Motor neuron (in vitro differentiated cells): ENCODE results near the gene MAGEB16. TPM values are rescaled to one million over a fixed set of nuclear protein-coding genes. Genes with fewer than 3 reads are reported as not detected.

Experiments
- ATAC-seq, 8 experiments: fragments of 200-7000 bp; cut with Tn5 transposase; replicated peaks in 6 of 8; 2 replicates each; pipeline ENCODE4 v1.8.0; 2021; ENCODE audit warnings: mild to moderate bottlenecking in 8 of 8, moderate library complexity in 8 of 8
- H3K27ac ChIP-seq, 2 donors: fragments of 250-450 bp; sonication (Bioruptor Pico); 2 replicates each; pipeline ENCODE4 v1.9.0; 2021; ENCODE audit warnings: antibody characterized with exemption in 2 of 2, mild to moderate bottlenecking in 2 of 2, moderate library complexity in 1 of 2
- H3K4me1 ChIP-seq, 2 donors: fragments of 250-450 bp; sonication (Bioruptor Pico); replicated peaks in 1 of 2; 2 replicates each; pipeline ENCODE4 v1.6.1; 2021; ENCODE audit warnings: antibody characterized with exemption in 2 of 2, mild to moderate bottlenecking in 2 of 2, moderate library complexity in 1 of 2
- H3K4me3 ChIP-seq, 5 donors: fragments of 250-450 bp; sonication (Bioruptor Pico); 2 replicates each; pipeline ENCODE4 v1.9.0; 2021; ENCODE audit warnings: antibody characterized with exemption in 5 of 5, mild to moderate bottlenecking in 5 of 5, moderate library complexity in 4 of 5
- WGBS, 10 experiments: fragments of 450-650 bp; shearing (Covaris generic); methylation state at CpG; one replicate each; pipeline ENCODE4 v1.0.0; 2022; 5-methylcytosine and 5-hydroxymethylcytosine counted together
- in situ Hi-C, 9 experiments: fragments of 400-800 bp; cut with MboI; loops; one replicate each; pipeline ENCODE4 v1.15.0; 2021; ENCODE audit warnings: low sequenced_read_pairs in 9 of 9, low pct_unique_long_range_greater_than_20kb in 2 of 9; ENCODE audit not compliant: unreplicated experiment in 9 of 9
- total RNA-seq, 8 experiments: library from RNA; unstranded; fragments of 300-600 nt; gene quantifications; 2 replicates each; pipeline versions ENCODE4 v1.2.3 to v1.2.4, GENCODE V29; 2022

The MAGEB16 gene
- total RNA-seq, result under 1 TPM in 1 of 8 experiments, not detected in 7; 0.19 TPM

DNA sequence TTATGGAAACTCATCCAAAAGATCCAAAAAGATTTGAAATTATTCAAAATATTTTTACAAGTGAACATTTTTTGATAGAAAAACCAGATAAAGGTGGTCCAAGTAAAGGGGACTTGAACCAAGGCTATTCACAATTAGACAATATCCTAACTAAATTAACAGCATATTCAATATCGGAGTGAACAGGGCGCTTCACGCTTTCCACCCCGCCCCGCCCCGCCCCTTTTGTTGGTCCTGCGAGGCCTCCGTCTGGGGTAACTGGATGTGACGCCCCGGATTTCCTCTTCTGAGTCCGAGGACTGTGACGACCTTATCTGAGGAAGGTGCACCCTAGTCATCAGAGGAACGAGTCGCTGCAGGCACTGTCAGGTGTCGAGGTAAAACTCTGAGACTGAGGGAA lies at the start of gene MAGEB16:
Gene MAGEB16 (plus strand): TSS at position 301 of the 400 bp plus-strand sequence. CDS start 3,855 bp downstream, outside the sequence.
- no peaks in the 10 kb centered on the region for H3K4me1 ChIP-seq
- H3K27ac ChIP-seq, result no peak within 1 kb of the TSS
- no peak within 1 kb of the TSS for H3K4me3 ChIP-seq
- ATAC-seq, result no peak
- in situ Hi-C loops, result no loop called here
- 15 to 100% (median 89%) methylated on average over 1 to 7 of the region's 15 CpGs; no CpG with 5 or more reads in 5 of the 10 experiments for WGBS, 10 experiments

DNA sequence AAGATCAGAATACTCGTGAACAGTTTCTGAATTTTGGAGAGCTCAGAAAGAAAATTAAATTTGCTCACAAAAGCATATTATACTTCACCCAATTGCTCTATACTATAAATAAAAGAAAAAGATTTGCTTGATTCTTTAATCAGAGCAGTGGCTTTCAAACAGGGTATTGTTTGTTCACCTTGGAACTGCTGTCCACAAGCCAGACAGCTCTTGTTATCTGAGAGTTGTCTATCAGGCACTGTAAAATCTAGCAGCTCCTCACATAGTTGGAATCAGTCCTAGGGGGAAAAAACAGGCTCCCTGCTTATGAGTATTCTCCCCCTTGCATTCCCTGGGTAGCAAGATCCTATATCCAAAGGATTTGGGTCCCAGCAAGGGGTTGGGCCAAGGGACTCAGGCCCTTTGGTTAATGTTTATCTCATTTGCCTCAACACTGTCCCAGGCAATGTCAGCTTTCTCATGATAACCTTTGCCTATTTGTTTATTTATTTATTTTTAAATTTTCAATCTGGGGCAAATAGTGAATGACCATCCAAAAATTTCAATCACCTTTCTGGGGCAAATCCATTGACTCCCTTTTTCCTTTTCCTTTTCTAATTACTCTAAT lies 24.1 kb upstream of the MAGEB16 start:
- in situ Hi-C loops, result no loop called here
- Histone ChIP-seq H3K27ac (no peak overlapping the region), H3K4me1 (no peaks in the 10 kb centered on the region), H3K4me3 (no peak overlapping the region)
- ATAC-seq, result no peak
- WGBS, 10 experiments, result 0 to 100% (median 100%) methylated on average over 1 of the region's 1 CpG; no CpG with 5 or more reads in 7 of the 10 experiments

DNA sequence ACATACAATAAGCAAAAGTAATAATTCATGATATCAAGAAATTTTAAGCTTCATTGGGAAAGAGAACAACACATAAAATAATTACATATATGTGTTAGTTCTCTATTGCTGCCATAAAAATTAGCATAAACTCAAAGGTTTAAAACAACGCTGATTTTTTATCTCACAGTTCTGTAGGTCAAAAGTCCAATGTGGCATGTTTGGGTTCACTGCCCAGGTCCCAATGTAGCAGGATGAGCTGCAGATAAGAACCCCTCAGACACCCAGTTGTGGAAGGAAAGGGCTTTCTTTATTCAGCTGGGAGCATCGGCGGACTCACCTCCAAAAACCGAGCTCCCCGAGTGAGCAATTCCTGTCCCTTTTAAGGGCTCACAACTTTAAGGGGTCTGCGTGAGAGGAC lies 13.1 kb upstream of the MAGEB16 start:
- 6 to 79% (median 20%) methylated on average over 2 to 6 of the region's 6 CpGs; no CpG with 5 or more reads in 7 of the 10 experiments for WGBS, 10 experiments
- in situ Hi-C loops, result no loop called here
- no peak for ATAC-seq

DNA sequence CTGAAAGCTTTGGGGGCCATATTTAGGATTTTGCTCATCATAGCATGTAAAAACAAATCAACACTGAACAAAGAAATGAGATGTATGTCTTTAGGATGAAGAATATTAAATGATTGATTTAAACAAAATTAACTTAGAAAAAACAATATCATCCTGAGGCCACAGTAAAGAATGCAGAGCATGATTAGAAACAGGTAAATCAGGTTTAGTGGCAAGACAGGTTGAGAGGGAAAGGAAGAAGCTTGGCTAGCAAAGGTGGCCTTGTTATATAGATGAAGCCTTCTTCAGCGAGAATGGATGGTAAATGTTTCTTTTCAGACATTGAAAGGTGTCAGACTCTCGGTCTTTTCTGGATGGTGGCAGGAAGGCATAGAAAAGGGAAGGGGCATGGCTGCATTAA lies 11.9 kb upstream of the MAGEB16 start:
- 0 to 90% (median 10%) methylated on average over 1 to 2 of the region's 2 CpGs; no CpG with 5 or more reads in 5 of the 10 experiments for WGBS, 10 experiments
- no peak overlapping the region for H3K4me3 ChIP-seq

More for the DNA sequence above, 13.1 kb upstream of the MAGEB16 start:
- H3K4me1 ChIP-seq, result no peaks in the 10 kb centered on the region
- no peak overlapping the region for H3K4me3 ChIP-seq
- H3K27ac ChIP-seq, result no peak overlapping the region

DNA sequence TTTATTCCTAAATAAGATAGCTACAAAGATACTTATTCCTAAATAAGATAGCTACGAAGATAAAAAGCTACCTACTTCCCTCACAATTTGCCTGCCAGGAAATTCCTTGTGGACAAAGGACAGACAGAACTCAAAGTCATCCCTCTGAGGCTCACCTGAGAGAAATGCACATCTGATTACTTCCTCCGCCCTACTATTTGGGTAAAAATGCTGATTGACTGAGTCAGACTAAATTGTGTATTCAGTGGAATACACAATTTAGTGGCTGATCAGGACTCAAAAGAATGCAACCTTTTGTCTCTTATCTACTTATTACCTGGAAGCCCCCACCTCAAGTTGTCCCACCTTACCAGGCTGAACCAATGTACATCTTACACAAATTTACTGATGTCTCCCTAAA lies 10.3 kb upstream of the MAGEB16 start:
- no peak overlapping the region for H3K4me3 ChIP-seq
- H3K4me1 ChIP-seq, result no peaks in the 10 kb centered on the region
- no peak overlapping the region for H3K27ac ChIP-seq
- ATAC-seq, result no peak
- WGBS, 10 experiments, result 0 to 100% (median 41%) methylated on average over 1 to 2 of the region's 2 CpGs; no CpG with 5 or more reads in 6 of the 10 experiments
- in situ Hi-C loops, result no loop called here

More for the DNA sequence above, 11.9 kb upstream of the MAGEB16 start:
- Histone ChIP-seq H3K4me1 (no peaks in the 10 kb centered on the region), H3K27ac (no peak overlapping the region)
- no peak for ATAC-seq
- in situ Hi-C loops, result no loop called here

DNA sequence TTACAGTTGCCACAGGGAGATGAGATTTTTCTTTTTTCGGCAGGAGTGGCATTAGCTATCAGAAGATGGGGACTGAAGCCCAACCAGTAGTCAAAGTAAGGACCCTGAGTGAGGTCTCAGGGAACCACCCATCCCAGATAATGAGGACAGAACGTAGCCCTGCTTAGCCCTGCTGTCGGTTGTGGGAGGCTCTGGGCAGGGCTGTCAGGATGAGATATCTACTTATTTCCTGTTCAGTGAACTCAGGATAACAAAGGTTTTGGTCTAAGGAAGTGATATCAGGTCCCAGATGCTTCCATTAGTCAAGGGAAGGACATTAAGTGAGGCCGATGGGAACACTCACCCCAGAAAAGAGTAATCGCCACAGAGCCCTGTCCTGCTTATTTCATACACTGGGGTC lies 2.3 kb downstream of the MAGEB16 start:
- 0 to 100% (median 59%) methylated on average over 1 to 4 of the region's 5 CpGs; no CpG with 5 or more reads in 6 of the 10 experiments for WGBS, 10 experiments
- Histone ChIP-seq H3K27ac (no peak overlapping the region), H3K4me3 (no peak overlapping the region), H3K4me1 (no peaks in the 10 kb centered on the region)
- no peak for ATAC-seq
- in situ Hi-C loops, result no loop called here

DNA sequence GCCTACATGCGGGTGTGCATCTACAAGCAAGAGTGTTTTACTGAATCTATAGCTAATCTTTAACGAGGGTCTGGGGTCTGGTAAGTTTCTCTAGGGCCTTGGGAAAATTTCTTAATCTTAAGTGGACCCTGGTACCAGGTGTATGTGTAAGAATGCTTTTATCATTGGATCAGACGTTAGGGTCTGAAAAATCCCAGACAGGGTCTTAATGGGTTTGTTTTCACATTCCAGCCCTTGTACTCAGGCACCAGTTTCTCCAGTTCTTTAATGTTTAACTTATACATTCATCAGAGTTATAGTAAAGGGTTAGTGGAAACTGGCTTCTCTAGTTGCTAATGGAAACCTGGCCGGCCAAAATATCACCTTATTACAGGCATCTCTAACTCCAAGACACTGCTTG lies 11.6 kb downstream of the MAGEB16 start:
- in situ Hi-C loops, result no loop called here
- no peak for ATAC-seq
- no peaks in the 10 kb centered on the region for H3K4me1 ChIP-seq
- no peak overlapping the region for H3K4me3 ChIP-seq
- WGBS, 10 experiments, result 0 to 80% (median 46%) methylated on average over 1 to 4 of the region's 4 CpGs; no CpG with 5 or more reads in 7 of the 10 experiments
- no peak overlapping the region for H3K27ac ChIP-seq

DNA sequence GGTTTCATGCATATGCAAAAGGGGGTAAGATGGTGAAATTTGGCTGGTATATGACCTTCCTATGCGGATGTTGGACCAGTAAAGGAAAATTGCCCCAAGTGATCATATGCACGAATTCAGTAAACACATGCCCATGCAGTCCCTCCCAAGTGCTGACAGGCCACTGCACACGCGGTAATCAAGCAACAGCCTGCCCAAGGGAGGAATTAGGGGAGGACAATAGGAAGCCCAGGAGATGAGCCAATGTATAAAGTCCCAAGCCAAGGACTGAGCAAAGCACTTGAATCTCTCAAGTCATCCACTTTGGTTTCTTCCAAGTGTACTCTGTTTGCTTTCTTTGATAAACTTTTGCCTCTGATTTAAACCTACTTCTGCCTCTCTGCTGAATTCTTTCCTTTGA lies 21.1 kb downstream of the MAGEB16 start:
- ATAC-seq, result peak in 1 of 8 experiments; percentile 92
- in situ Hi-C loops, result no loop called here
- Histone ChIP-seq H3K4me1 (no peaks in the 10 kb centered on the region), H3K27ac (no peak overlapping the region), H3K4me3 (no peak overlapping the region)
- WGBS, 10 experiments, result 0 to 36% methylated on average over 2 to 4 of the region's 4 CpGs; no CpG with 5 or more reads in 8 of the 10 experiments

DNA sequence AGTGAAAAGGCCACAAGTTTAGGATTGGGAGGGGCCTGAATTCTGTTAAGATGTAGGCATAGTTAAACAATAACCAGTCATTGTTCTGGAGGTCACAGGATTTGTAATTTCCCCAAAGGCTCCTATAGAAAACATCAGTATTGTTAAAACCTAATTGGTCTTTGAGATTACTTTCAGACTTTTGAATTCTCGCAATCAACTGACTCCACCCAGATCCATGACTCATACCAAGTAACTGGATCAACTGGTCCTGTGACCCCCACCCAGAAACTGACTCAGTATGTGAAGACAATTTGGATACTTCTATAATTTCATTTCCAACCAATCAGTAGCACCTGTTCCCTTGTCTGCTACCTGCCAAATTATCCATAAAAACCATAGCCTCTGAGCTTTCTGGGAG lies 28.4 kb downstream of the MAGEB16 start:
- in situ Hi-C loops, result no loop called here
- Histone ChIP-seq H3K27ac (no peak overlapping the region), H3K4me3 (no peak overlapping the region), H3K4me1 (no peaks in the 10 kb centered on the region)
- ATAC-seq, result peak in 3 of 8 experiments; percentile 6 to 42 (median 42)
- 0 to 20% (median 0%) methylated on average over 1 of the region's 1 CpG; no CpG with 5 or more reads in 7 of the 10 experiments for WGBS, 10 experiments

DNA sequence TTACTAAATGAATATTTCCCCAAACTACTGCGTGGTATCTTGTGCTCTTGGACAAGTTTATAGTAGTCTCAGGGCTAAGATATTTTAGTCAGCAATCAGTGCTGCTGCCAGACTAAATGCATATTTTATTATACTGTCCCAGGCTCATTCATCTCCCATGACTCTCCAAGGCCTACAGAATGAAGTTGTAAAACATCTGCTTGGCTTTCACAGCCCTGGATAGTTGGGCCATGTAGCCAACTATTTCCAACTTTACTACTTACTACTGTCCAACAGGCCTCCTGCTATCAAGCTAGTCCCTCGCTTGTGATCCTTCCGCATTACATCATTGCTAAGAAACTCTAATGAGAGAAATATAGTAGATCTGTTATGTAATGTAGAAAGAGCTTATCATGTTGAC lies 31.4 kb downstream of the MAGEB16 start:
- Histone ChIP-seq H3K4me3 (no peak overlapping the region), H3K27ac (no peak overlapping the region), H3K4me1 (no peaks in the 10 kb centered on the region)
- in situ Hi-C loops, result no loop called here
- 0 to 100% (median 58%) methylated on average over 1 to 3 of the region's 3 CpGs; no CpG with 5 or more reads in 4 of the 10 experiments for WGBS, 10 experiments
- no peak for ATAC-seq

DNA sequence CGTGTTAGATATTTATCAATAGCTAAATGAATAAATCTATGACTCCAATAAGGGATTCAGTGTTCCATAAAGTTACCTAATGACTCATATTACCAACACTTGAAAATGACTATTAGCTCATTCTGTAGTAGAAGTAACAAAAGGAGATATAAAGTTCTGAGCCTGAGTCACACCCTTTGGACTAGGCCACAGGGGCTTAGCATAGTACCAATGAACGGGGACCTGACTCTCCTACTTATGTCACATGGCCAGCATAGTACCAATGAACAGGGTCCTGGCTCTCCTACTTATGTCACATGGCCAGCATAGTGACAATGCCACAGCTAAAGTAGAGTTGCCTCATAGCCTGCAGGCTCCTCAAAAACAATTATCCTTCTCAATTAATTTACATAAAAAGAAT lies 43.7 kb downstream of the MAGEB16 start:
- WGBS, 10 experiments, result 0 to 100% (median 24%) methylated on average over 1 to 2 of the region's 2 CpGs; no CpG with 5 or more reads in 4 of the 10 experiments
- ATAC-seq, result no peak
- no peak overlapping the region for H3K4me3 ChIP-seq
- in situ Hi-C loops, result no loop called here
- H3K27ac ChIP-seq, result no peak overlapping the region
- H3K4me1 ChIP-seq, result no peaks in the 10 kb centered on the region

DNA sequence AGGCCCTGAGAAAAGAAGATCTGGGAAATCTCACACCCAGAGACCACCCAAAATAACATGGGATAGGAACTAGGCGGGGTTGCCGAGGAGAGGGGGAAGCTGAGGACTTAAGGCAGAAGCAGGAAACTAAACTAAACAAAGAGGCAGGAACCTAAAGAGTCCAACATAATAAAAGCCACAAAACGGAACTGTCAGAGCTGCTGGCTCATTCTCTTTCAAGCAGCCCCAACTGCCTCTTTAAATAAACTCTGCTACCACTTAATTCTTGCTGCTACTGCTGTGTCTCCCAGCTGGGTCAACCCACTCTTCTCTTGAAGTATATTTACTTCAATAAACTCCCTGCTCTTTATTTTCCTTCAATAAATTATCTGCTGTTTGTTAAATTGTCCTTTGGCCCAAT lies 44.5 kb downstream of the MAGEB16 start:
- no peak overlapping the region for H3K27ac ChIP-seq
- ATAC-seq, result peak in 1 of 8 experiments; percentile 61
- H3K4me3 ChIP-seq, result no peak overlapping the region
- H3K4me1 ChIP-seq, result no peaks in the 10 kb centered on the region
- in situ Hi-C loops, result no loop called here
- WGBS, 10 experiments, result 0 to 50% (median 13%) methylated on average over 1 to 3 of the region's 3 CpGs; no CpG with 5 or more reads in 7 of the 10 experiments

DNA sequence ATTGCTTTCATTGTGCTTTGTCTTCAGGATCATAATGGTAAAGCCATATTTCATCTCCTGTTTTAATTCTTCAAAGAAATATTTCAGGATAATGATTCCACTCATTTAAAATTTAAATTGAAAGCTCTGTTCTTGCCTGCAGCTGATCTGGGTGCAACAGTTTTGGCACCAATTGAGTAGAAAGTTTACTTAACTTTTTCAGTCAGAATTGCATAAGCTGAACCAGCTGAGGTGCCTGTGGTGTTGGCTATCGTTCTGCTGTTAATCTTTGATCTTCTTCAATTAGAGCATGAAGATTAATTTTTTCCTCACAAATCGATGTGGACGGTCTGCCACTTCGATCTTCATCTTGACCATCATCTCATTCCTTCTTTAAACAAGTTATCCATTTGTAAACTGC lies 49.6 kb downstream of the MAGEB16 start:
- ATAC-seq, result peak in 1 of 8 experiments; percentile 19
- H3K27ac ChIP-seq, result no peak overlapping the region
- no peaks in the 10 kb centered on the region for H3K4me1 ChIP-seq
- 0 to 100% (median 18%) methylated on average over 1 to 4 of the region's 4 CpGs; no CpG with 5 or more reads in 2 of the 10 experiments for WGBS, 10 experiments
- in situ Hi-C loops, result no loop called here
- no peak overlapping the region for H3K4me3 ChIP-seq
